Parathyroid adenoma (tissue), 2 donors: ENCODE measurements around the gene VMP1.
"Not testable (repeated sequence)": the region's sequence is repeated elsewhere in the genome, so short reads cannot be mapped to it uniquely, and the experiment has no call there.

Experiments
- H2AFZ ChIP-seq: fragments of 300-600 bp; sonication (generic); one replicate; pipeline ENCODE4 v1.7.0; 2017; ENCODE audit warnings: antibody characterized with exemption, mild to moderate bottlenecking
- H3K27ac ChIP-seq: fragments of 300-600 bp; sonication (generic); one replicate; pipeline ENCODE4 v1.7.0; 2017
- H3K27me3 ChIP-seq: fragments of 300-600 bp; sonication (generic); one replicate; pipeline ENCODE4 v1.7.0; 2017; ENCODE audit warnings: low read length; ENCODE audit not compliant: control insufficient read depth, insufficient read depth
- H3K36me3 ChIP-seq: fragments of 300-600 bp; sonication (generic); one replicate; pipeline ENCODE4 v1.7.0; 2017; ENCODE audit warnings: low read length; ENCODE audit not compliant: control insufficient read depth, insufficient read depth
- H3K4me1 ChIP-seq: fragments of 300-600 bp; sonication (generic); one replicate; pipeline ENCODE4 v1.7.0; 2017; ENCODE audit warnings: control low read depth
- H3K4me2 ChIP-seq: fragments of 300-600 bp; sonication (generic); one replicate; pipeline ENCODE4 v1.7.0; 2017; ENCODE audit warnings: low read length
- H3K4me3 ChIP-seq: fragments of 300-600 bp; sonication (generic); one replicate; pipeline ENCODE4 v1.7.0; 2017; ENCODE audit warnings: low read depth, low read length
- H3K79me2 ChIP-seq: fragments of 300-600 bp; sonication (generic); one replicate; pipeline ENCODE4 v1.7.0; 2017; ENCODE audit warnings: control low read depth
- H3K9ac ChIP-seq: fragments of 300-600 bp; sonication (generic); one replicate; pipeline ENCODE4 v1.7.0; 2017; ENCODE audit warnings: mild to moderate bottlenecking
- H3K9me3 ChIP-seq: fragments of 300-600 bp; sonication (generic); one replicate; pipeline ENCODE4 v1.7.0; 2017; ENCODE audit warnings: low read length; ENCODE audit not compliant: control insufficient read depth
- CTCF ChIP-seq: fragments of 300-600 bp; sonication (generic); IDR thresholded peaks from one replicate; pipeline ENCODE4 v1.7.0; 2017; ENCODE audit warnings: antibody characterized with exemption, mild to moderate bottlenecking
- donor health status: primary hyperparathyroidism.

VMP1 gene

GRCh38 chr17:59753522-59754467 lies 46.3 kb downstream of the VMP1 start:
- peak; percentile 80 for TF ChIP-seq CTCF
- Histone ChIP-seq H2AFZ (no peak overlapping the region), H3K36me3 (no peaks in the 10 kb centered on the region), H3K27me3 (no peaks in the 10 kb centered on the region), H3K9me3 (no peaks in the 10 kb centered on the region), H3K4me3 (peak overlapping the region; percentile 28), H3K79me2 (no peaks in the 10 kb centered on the region), H3K4me2 (peak overlapping the region; percentile 36), H3K9ac (no peak overlapping the region), H3K27ac (no peak overlapping the region), H3K4me1 (no peaks in the 10 kb centered on the region)

- Histone ChIP-seq H2AFZ (no peak overlapping the region), H3K4me3 (no peak overlapping the region), H3K4me2 (no peak overlapping the region), H3K79me2 (no peaks in the 10 kb centered on the region), H3K9me3 (no peaks in the 10 kb centered on the region), H3K36me3 (no peaks in the 10 kb centered on the region), H3K27me3 (no peaks in the 10 kb centered on the region), H3K4me1 (no peaks in the 10 kb centered on the region), H3K9ac (no peak overlapping the region), H3K27ac (no peak overlapping the region)
- no peak for TF ChIP-seq CTCF
Measured at GRCh38 chr17:59754552-59754951, 47.1 kb downstream of the VMP1 start.

GRCh38 chr17:59755069-59755468 lies 47.6 kb downstream of the VMP1 start:
- not testable (repeated sequence) for H2AFZ ChIP-seq

GRCh38 chr17:59756236-59756818 lies 48.9 kb downstream of the VMP1 start:
- TF ChIP-seq CTCF: no peak
- H3K27ac ChIP-seq: no peak overlapping the region

More at GRCh38 chr17:59755069-59755468, 47.6 kb downstream of the VMP1 start:
- H3K4me1 ChIP-seq, H3K79me2 ChIP-seq, H3K4me2 ChIP-seq, H3K9ac ChIP-seq, H3K27ac ChIP-seq, H3K4me3 ChIP-seq, H3K27me3 ChIP-seq, H3K9me3 ChIP-seq, H3K36me3 ChIP-seq: not testable (repeated sequence)

GRCh38 chr17:59757043-59757442 lies 49.6 kb downstream of the VMP1 start:
- Histone ChIP-seq H3K9ac (no peak overlapping the region), H3K27ac (no peak overlapping the region)

More at GRCh38 chr17:59756236-59756818, 48.9 kb downstream of the VMP1 start:
- H3K36me3 ChIP-seq: no peaks in the 10 kb centered on the region
- no peak overlapping the region for H3K4me2 ChIP-seq
- H3K9ac ChIP-seq: no peak overlapping the region
- H3K9me3 ChIP-seq: no peaks in the 10 kb centered on the region
- H3K4me1 ChIP-seq: no peaks in the 10 kb centered on the region
- no peak overlapping the region for H2AFZ ChIP-seq
- H3K4me3 ChIP-seq: no peak overlapping the region
- H3K79me2 ChIP-seq: no peaks in the 10 kb centered on the region
- no peaks in the 10 kb centered on the region for H3K27me3 ChIP-seq

More at GRCh38 chr17:59757043-59757442, 49.6 kb downstream of the VMP1 start:
- H3K79me2 ChIP-seq: no peaks in the 10 kb centered on the region
- no peaks in the 10 kb centered on the region for H3K9me3 ChIP-seq
- no peaks in the 10 kb centered on the region for H3K27me3 ChIP-seq
- no peak overlapping the region for H2AFZ ChIP-seq
- no peak for TF ChIP-seq CTCF
- H3K4me1 ChIP-seq: peaks cover 4% of the 10 kb centered on the region
- H3K4me3 ChIP-seq: no peak overlapping the region
- no peak overlapping the region for H3K4me2 ChIP-seq
- H3K36me3 ChIP-seq: no peaks in the 10 kb centered on the region
